IMR-90 (cell line): ENCODE data around the gene APC. TPM values are rescaled to one million over a fixed set of nuclear protein-coding genes. Genes with fewer than 3 reads are reported as not detected.

Experiments
- ATAC-seq: fragments of 200-7000 bp; cut with Tn5 transposase; 2 replicates; pipeline ENCODE4 v1.9.1; 2020; ENCODE audit warnings: low read depth, mild to moderate bottlenecking, moderate library complexity
- BruUV-seq: library from RNA; stranded (reverse); fragments of 400-500 nt; replicated peaks from 2 replicates; lab custom pipeline; 2021; lab: Mats Ljungman, UMichigan
- CTCF ChIA-PET: fragments of 300-600 bp; formaldehyde crosslinking; extraction: SDS; loops from one replicate; lab custom pipeline; 2021; ENCODE audit warnings: antibody characterized with exemption; lab: Yijun Ruan, JAX
- POLR2A ChIA-PET: fragments of 300-600 bp; sonication (Branson Sonifier 250); formaldehyde crosslinking; loops from one replicate; lab custom pipeline; 2022; ENCODE audit warnings: antibody characterized with exemption; ENCODE audit not compliant: unreplicated experiment; lab: Charles Lee
- DNase-seq: peaks from one replicate; pipeline ENCODE4 v3.0.0; 2013
- H2AFZ ChIP-seq: replicated peaks from 2 replicates; pipeline ENCODE3; 2013; ENCODE audit warnings: low read length, mild to moderate bottlenecking; ENCODE audit not compliant: poor library complexity
- H2AK5ac ChIP-seq: 2 replicates; pipeline ENCODE4 v1.6.1; 2013; ENCODE audit warnings: low read depth, low read length, inconsistent platforms
- H2AK9ac ChIP-seq: replicated peaks from 2 replicates; pipeline ENCODE3; 2013; ENCODE audit warnings: mild to moderate bottlenecking, low read depth, low read length, moderate library complexity; ENCODE audit not compliant: poor library complexity
- H2BK120ac ChIP-seq: 2 replicates; pipeline ENCODE4 v1.6.1; 2013; ENCODE audit warnings: low read depth, low read length, inconsistent platforms
- H2BK15ac ChIP-seq: 3 replicates; pipeline ENCODE4 v1.6.1; 2013; ENCODE audit warnings: low read depth, low read length, inconsistent platforms
- H2BK20ac ChIP-seq: 2 replicates; pipeline ENCODE4 v1.6.1; 2013; ENCODE audit warnings: low read depth, mild to moderate bottlenecking, inconsistent platforms, low read length, moderate library complexity
- H2BK5ac ChIP-seq: 2 replicates; pipeline ENCODE4 v1.6.1; 2013; ENCODE audit warnings: mild to moderate bottlenecking, low read depth, low read length, inconsistent platforms; ENCODE audit not compliant: poor library complexity, severe bottlenecking
- H3K14ac ChIP-seq: replicated peaks from 2 replicates; pipeline ENCODE4 v1.6.1; 2013; ENCODE audit warnings: low read depth, low read length, inconsistent platforms
- H3K18ac ChIP-seq: 2 replicates; pipeline ENCODE4 v1.6.1; 2013; ENCODE audit warnings: low read depth, low read length, control low read depth
- H3K23ac ChIP-seq: 2 replicates; pipeline ENCODE4 v1.6.1; 2013; ENCODE audit warnings: low read depth, low read length, inconsistent platforms
- H3K27ac ChIP-seq: 2 replicates; pipeline ENCODE4 v1.5.1; 2013; ENCODE audit warnings: mild to moderate bottlenecking, control low read depth, low read length; ENCODE audit not compliant: insufficient read depth
- H3K27me3 ChIP-seq: 2 replicates; pipeline ENCODE4 v1.6.1; 2013; ENCODE audit warnings: low read length; ENCODE audit not compliant: control insufficient read depth, insufficient read depth
- H3K36me3 ChIP-seq: 2 replicates; pipeline ENCODE4 v1.6.1; 2013; ENCODE audit warnings: low read length, mixed read lengths; ENCODE audit not compliant: control insufficient read depth, insufficient read depth
- H3K4ac ChIP-seq: 2 replicates; pipeline ENCODE4 v1.6.1; 2013; ENCODE audit warnings: low read depth, low read length, inconsistent platforms
- H3K4me1 ChIP-seq: 2 replicates; pipeline ENCODE4 v1.6.1; 2013; ENCODE audit warnings: low read length, mixed read lengths; ENCODE audit not compliant: control insufficient read depth, insufficient read depth
- H3K4me2 ChIP-seq: 2 replicates; pipeline ENCODE4 v1.6.1; 2013; ENCODE audit warnings: low read depth, mild to moderate bottlenecking, control low read depth, low read length, moderate library complexity
- H3K4me3 ChIP-seq: 2 replicates; pipeline ENCODE4 v1.5.1; 2013; ENCODE audit warnings: low read depth, mild to moderate bottlenecking, control low read depth, low read length, moderate library complexity; ENCODE audit not compliant: insufficient read depth
- H3K56ac ChIP-seq: 2 replicates; pipeline ENCODE4 v1.6.1; 2013; ENCODE audit warnings: low read length, inconsistent platforms; ENCODE audit not compliant: insufficient read depth; ENCODE audit errors: extremely low read depth
- H3K79me1 ChIP-seq, 2 experiments: 2 replicates each; pipeline ENCODE4 v1.6.1; 2013; ENCODE audit warnings: low read length in 2 of 2, inconsistent platforms in 1 of 2, low read depth in 1 of 2
- H3K9ac ChIP-seq: 2 replicates; pipeline ENCODE4 v1.6.1; 2013; ENCODE audit warnings: low read depth, low read length, control low read depth
- H3K9me1 ChIP-seq: 2 replicates; pipeline ENCODE4 v1.6.1; 2013; ENCODE audit warnings: low read length, inconsistent platforms; ENCODE audit not compliant: insufficient read depth
- H3K9me3 ChIP-seq: 2 replicates; pipeline ENCODE4 v1.6.1; 2013; ENCODE audit warnings: low read length; ENCODE audit not compliant: control insufficient read depth, insufficient read depth
- H4K20me1 ChIP-seq: 2 replicates; pipeline ENCODE4 v1.6.1; 2013; ENCODE audit warnings: low read length, inconsistent platforms; ENCODE audit not compliant: insufficient read depth
- H4K5ac ChIP-seq: 2 replicates; pipeline ENCODE4 v1.6.1; 2013; ENCODE audit warnings: mild to moderate bottlenecking, low read depth, low read length, control low read depth
- H4K8ac ChIP-seq, 2 experiments: 2 replicates each; pipeline ENCODE4 v1.6.1; 2013; ENCODE audit warnings: low read depth in 2 of 2, low read length in 2 of 2, control low read depth in 1 of 2, inconsistent platforms in 1 of 2
- H4K91ac ChIP-seq: 2 replicates; pipeline ENCODE4 v1.6.1; 2013; ENCODE audit warnings: low read depth, low read length, inconsistent platforms; ENCODE audit not compliant: insufficient read depth
- BHLHE40 ChIP-seq: fragments of 150-350 bp; IDR thresholded peaks from 2 replicates; pipeline ENCODE4 v1.6.1; 2016; ENCODE audit warnings: mild to moderate bottlenecking, low read depth, low read length
- CEBPB ChIP-seq: IDR thresholded peaks from 2 replicates; pipeline ENCODE4 v1.6.1; 2012; ENCODE audit warnings: low read depth, low read length, improper control_type of control experiment
- CHD1 ChIP-seq: IDR thresholded peaks from 2 replicates; pipeline ENCODE4 v1.6.1; 2012; ENCODE audit warnings: low read depth, low read length, improper control_type of control experiment
- FOS ChIP-seq: fragments of 150-350 bp; IDR thresholded peaks from 2 replicates; pipeline ENCODE4 v1.6.1; 2016; ENCODE audit warnings: low read depth, low read length
- MAFK ChIP-seq: IDR thresholded peaks from 2 replicates; pipeline ENCODE4 v1.6.1; 2012; ENCODE audit warnings: low read depth, low read length, improper control_type of control experiment
- MAZ ChIP-seq: IDR thresholded peaks from 2 replicates; pipeline ENCODE4 v1.6.1; 2012; ENCODE audit warnings: low read depth, mild to moderate bottlenecking, low read length, improper control_type of control experiment, moderate library complexity, borderline replicate concordance
- MXI1 ChIP-seq: IDR thresholded peaks from 2 replicates; pipeline ENCODE4 v1.6.1; 2012; ENCODE audit warnings: low read depth, mild to moderate bottlenecking, low read length, moderate library complexity, borderline replicate concordance
- NFE2L2 ChIP-seq: fragments of 150-350 bp; IDR thresholded peaks from 2 replicates; pipeline ENCODE4 v1.6.1; 2016; ENCODE audit warnings: low read depth, mild to moderate bottlenecking, low read length
- POLR2A ChIP-seq: IDR thresholded peaks from 2 replicates; pipeline ENCODE4 v1.6.1; 2012; ENCODE audit warnings: mild to moderate bottlenecking, low read depth, low read length
- RAD21 ChIP-seq: IDR thresholded peaks from 2 replicates; pipeline ENCODE4 v1.6.1; 2012; ENCODE audit warnings: low read length, improper control_type of control experiment
- RCOR1 ChIP-seq: IDR thresholded peaks from 2 replicates; pipeline ENCODE4 v1.6.1; 2012; ENCODE audit warnings: mild to moderate bottlenecking, low read length, improper control_type of control experiment; ENCODE audit not compliant: insufficient replicate concordance
- RFX5 ChIP-seq: IDR thresholded peaks from 2 replicates; pipeline ENCODE4 v1.8.0; 2012; ENCODE audit warnings: low read depth, mild to moderate bottlenecking, low read length, moderate library complexity
- SMC3 ChIP-seq: fragments of 150-350 bp; IDR thresholded peaks from 2 replicates; pipeline ENCODE4 v1.6.1; 2016; ENCODE audit warnings: low read depth, mild to moderate bottlenecking, antibody characterized with exemption, low read length, moderate library complexity
- WGBS, 2 experiments: methylation state at CpG; one replicate each; pipeline versions ENCODE4 v1.1.5 to v1.1.7; 2013; ENCODE audit warnings: missing lambda C conversion rate in 2 of 2; ENCODE audit not compliant: insufficient read length in 1 of 2; ENCODE audit errors: extremely low coverage in 2 of 2; 5-methylcytosine and 5-hydroxymethylcytosine counted together
- dilution Hi-C: fragments of 300-500 bp; cut with HindIII; formaldehyde crosslinking; loops from one replicate; pipeline ENCODE4 v1.14.3; 2018; ENCODE audit warnings: low sequenced_read_pairs; ENCODE audit not compliant: unreplicated experiment
- in situ Hi-C: fragments of 300-500 bp; cut with MboI; formaldehyde crosslinking; loops from 3 replicates; pipeline ENCODE4 v1.14.3; 2019; ENCODE audit warnings: low sequenced_read_pairs, inconsistent platforms, mixed read lengths
- intact Hi-C: fragments of 100-400 bp; cut with micrococcal nuclease; formaldehyde crosslinking; loops from 2 replicates; pipeline ENCODE4 v1.10.0; 2022
- polyA plus RNA-seq, 3 experiments: library from polyadenylated mRNA; depleted of rRNA; stranded (reverse); fragments of >200 nt; gene quantifications; 2 replicates each; pipeline ENCODE4 v1.2.3, GENCODE V29; 2012; ENCODE audit warnings: low replicate concordance in 1 of 3
- total RNA-seq: library from RNA; depleted of rRNA; stranded (reverse); fragments of >200 nt; gene quantifications from 2 replicates; pipeline ENCODE4 v1.2.3, GENCODE V29; 2012
- TF ChIP-seq, protein P1 (sequence below): fragments of 150-350 bp; IDR thresholded peaks from 2 replicates; pipeline ENCODE4 v1.6.1; 2016; ENCODE audit warnings: low read depth, mild to moderate bottlenecking, low read length, moderate library complexity, borderline replicate concordance
- TF ChIP-seq, protein P2 (sequence below): fragments of 150-350 bp; IDR thresholded peaks from 2 replicates; pipeline ENCODE4 v1.6.1; 2017; ENCODE audit warnings: mild to moderate bottlenecking, antibody characterized with exemption, low read length, low read depth
- TF ChIP-seq, protein P3 (sequence below): conservative IDR thresholded peaks from 2 replicates; pipeline ENCODE4 v1.5.1; 2012; ENCODE audit warnings: mild to moderate bottlenecking, low read depth, low read length, improper control_type of control experiment

APC gene
- total and polyA plus RNA-seq, 2 of the 4 experiments (the other 2 are of a cell fraction): 7.3 to 58.4 TPM

DNA sequence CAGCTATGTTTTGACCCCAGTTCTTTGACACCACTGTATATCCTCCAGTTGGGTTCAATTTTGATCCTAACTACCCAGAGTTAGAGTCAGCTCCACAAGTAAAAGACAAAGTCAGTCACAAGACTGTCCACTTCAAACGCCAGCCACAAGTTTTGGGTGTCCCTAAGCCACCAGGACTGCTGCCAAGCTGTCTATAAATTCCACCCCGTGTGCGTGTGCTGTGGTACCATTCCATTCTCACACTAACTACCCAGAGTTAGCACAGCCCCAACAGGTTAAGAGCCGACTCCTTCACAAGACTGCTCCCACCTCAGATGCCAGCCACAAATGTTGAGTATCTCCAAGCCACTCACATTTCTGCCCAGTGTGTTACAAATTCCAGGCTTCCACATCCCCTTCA, 56.7 kb downstream of the APC start:
- Histone ChIP-seq H3K14ac (no peak overlapping the region), H3K9me3 (no peaks in the 10 kb centered on the region), H3K23ac (no peak overlapping the region), H3K9me1 (no peaks in the 10 kb centered on the region; the same call in 1 of the 2 replicates), H4K8ac (no peak overlapping the region), H2AK9ac (no peak overlapping the region), H2BK120ac (no peak overlapping the region), H3K18ac (no peak overlapping the region), H2BK15ac (no peak overlapping the region), H3K4me3 (no peak overlapping the region), H3K36me3 (peaks cover 13% of the 10 kb centered on the region), H3K27ac (no peak overlapping the region), H3K79me1 (peaks cover 3 to 4% of the 10 kb centered on the region in 2 experiments; a peak in 3 of 4 replicates), H3K4me2 (no peak overlapping the region), H3K27me3 (no peaks in the 10 kb centered on the region), H3K9ac (no peak overlapping the region), H2AK5ac (peak overlapping the region; percentile 14; the same call in 1 of the 2 replicates), H2BK5ac (no peak overlapping the region), H3K4me1 (peaks cover 1% of the 10 kb centered on the region; the same call in 1 of the 2 replicates), H2BK20ac (no peak overlapping the region), H3K56ac (no peak overlapping the region), H4K91ac (no peak overlapping the region), H4K20me1 (no peaks in the 10 kb centered on the region), H2AFZ (no peak overlapping the region), H4K5ac (no peak overlapping the region), H3K4ac (no peak overlapping the region)
- TF ChIP-seq RAD21 (no peak), CEBPB (no peak), POLR2A (no peak), SMC3 (no peak), CHD1 (no peak), FOS (no peak), MXI1 (no peak), NFE2L2 (no peak), RCOR1 (no peak), MAZ (no peak), BHLHE40 (no peak), MAFK (no peak), RFX5 (no peak)
- TF ChIP-seq, protein P1, sequence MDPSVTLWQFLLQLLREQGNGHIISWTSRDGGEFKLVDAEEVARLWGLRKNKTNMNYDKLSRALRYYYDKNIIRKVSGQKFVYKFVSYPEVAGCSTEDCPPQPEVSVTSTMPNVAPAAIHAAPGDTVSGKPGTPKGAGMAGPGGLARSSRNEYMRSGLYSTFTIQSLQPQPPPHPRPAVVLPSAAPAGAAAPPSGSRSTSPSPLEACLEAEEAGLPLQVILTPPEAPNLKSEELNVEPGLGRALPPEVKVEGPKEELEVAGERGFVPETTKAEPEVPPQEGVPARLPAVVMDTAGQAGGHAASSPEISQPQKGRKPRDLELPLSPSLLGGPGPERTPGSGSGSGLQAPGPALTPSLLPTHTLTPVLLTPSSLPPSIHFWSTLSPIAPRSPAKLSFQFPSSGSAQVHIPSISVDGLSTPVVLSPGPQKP: no peak
- TF ChIP-seq, protein P2, sequence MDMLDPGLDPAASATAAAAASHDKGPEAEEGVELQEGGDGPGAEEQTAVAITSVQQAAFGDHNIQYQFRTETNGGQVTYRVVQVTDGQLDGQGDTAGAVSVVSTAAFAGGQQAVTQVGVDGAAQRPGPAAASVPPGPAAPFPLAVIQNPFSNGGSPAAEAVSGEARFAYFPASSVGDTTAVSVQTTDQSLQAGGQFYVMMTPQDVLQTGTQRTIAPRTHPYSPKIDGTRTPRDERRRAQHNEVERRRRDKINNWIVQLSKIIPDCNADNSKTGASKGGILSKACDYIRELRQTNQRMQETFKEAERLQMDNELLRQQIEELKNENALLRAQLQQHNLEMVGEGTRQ: no peak
- TF ChIP-seq, protein P3, sequence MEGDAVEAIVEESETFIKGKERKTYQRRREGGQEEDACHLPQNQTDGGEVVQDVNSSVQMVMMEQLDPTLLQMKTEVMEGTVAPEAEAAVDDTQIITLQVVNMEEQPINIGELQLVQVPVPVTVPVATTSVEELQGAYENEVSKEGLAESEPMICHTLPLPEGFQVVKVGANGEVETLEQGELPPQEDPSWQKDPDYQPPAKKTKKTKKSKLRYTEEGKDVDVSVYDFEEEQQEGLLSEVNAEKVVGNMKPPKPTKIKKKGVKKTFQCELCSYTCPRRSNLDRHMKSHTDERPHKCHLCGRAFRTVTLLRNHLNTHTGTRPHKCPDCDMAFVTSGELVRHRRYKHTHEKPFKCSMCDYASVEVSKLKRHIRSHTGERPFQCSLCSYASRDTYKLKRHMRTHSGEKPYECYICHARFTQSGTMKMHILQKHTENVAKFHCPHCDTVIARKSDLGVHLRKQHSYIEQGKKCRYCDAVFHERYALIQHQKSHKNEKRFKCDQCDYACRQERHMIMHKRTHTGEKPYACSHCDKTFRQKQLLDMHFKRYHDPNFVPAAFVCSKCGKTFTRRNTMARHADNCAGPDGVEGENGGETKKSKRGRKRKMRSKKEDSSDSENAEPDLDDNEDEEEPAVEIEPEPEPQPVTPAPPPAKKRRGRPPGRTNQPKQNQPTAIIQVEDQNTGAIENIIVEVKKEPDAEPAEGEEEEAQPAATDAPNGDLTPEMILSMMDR: no peak
- intact Hi-C loops: no loop called here
- in situ Hi-C loops: no loop called here
- ATAC-seq (no peak), DNase-seq (no peak)
- BruUV-seq: no TSS peak
- ChIA-PET CTCF (no interaction called here), POLR2A (no interaction called here)
- dilution Hi-C loops: no loop called here
- 89% methylated on average over 3 of the region's 4 CpGs; no CpG with 5 or more reads in 1 of the 2 experiments for WGBS, 2 experiments
